Measurements from ENCODE around the gene MALAT1.
"Not testable (repeated sequence)": the region's sequence is repeated elsewhere in the genome, so short reads cannot be mapped to it uniquely, and the experiment has no call there.

MALAT1 gene

DNA sequence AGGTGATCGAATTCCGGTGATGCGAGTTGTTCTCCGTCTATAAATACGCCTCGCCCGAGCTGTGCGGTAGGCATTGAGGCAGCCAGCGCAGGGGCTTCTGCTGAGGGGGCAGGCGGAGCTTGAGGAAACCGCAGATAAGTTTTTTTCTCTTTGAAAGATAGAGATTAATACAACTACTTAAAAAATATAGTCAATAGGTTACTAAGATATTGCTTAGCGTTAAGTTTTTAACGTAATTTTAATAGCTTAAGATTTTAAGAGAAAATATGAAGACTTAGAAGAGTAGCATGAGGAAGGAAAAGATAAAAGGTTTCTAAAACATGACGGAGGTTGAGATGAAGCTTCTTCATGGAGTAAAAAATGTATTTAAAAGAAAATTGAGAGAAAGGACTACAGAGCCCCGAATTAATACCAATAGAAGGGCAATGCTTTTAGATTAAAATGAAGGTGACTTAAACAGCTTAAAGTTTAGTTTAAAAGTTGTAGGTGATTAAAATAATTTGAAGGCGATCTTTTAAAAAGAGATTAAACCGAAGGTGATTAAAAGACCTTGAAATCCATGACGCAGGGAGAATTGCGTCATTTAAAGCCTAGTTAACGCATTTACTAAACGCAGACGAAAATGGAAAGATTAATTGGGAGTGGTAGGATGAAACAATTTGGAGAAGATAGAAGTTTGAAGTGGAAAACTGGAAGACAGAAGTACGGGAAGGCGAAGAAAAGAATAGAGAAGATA, at the start of gene MALAT1:
Gene MALAT1 (plus strand): TSS at position 69 of the 736 bp plus-strand sequence.
- peak; percentile 96 to 97 for DNase-seq (ENCODE audit: low read depth in 1 of 2, low spot score in 1 of 2)

DNA sequence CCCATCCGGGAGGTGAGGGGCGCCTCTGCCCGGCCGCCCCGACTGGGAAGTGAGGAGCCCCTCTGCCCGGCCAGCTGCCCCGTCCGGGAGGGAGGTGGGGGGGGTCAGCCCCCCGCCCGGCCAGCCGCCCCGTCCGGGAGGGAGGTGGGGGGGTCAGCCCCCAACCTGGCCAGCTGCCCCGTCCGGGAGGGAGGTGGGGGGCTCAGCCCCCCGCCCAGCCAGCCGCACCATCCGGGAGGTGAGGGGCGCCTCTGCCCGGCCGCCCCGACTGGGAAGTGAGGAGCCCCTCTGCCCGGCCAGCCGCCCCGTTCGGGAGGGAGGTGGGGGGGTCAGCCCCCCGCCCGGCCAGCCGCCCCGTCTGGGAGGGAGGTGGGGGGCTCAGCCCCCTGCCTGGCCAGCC, 47.5 kb upstream of the MALAT1 start:
- not testable (repeated sequence) for DNase-seq (ENCODE audit: low read depth in 1 of 2, low spot score in 1 of 2)

DNA sequence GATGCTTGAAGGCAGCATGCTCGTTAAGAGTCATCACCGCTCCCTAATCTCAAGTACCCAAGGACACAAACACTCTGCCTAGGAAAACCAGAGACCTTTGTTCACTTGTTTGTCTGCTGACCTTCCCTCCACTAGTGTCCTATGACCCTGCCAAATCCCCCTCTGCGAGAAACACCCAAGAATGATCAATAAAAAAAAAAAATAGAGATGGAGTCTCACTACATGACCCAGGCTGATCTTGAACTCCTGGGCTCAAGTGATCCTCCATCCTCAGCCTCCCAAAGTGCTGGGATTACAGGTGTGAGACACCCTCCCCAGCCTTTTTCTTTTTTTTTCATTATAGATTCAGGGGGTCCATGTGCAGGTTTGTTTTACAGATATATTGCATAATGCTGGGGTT, 46.6 kb upstream of the MALAT1 start:
- DNase-seq (ENCODE audit: low read depth in 1 of 2, low spot score in 1 of 2) = not testable (repeated sequence)

- no peak for DNase-seq (ENCODE audit: low read depth in 1 of 2, low spot score in 1 of 2)
Measured at GRCh38 chr11:65452806-65453490, 45.9 kb upstream of the MALAT1 start.

- no peak for DNase-seq (ENCODE audit: low read depth in 1 of 2, low spot score in 1 of 2)
Measured at GRCh38 chr11:65454311-65454695, 44.5 kb upstream of the MALAT1 start.

DNA sequence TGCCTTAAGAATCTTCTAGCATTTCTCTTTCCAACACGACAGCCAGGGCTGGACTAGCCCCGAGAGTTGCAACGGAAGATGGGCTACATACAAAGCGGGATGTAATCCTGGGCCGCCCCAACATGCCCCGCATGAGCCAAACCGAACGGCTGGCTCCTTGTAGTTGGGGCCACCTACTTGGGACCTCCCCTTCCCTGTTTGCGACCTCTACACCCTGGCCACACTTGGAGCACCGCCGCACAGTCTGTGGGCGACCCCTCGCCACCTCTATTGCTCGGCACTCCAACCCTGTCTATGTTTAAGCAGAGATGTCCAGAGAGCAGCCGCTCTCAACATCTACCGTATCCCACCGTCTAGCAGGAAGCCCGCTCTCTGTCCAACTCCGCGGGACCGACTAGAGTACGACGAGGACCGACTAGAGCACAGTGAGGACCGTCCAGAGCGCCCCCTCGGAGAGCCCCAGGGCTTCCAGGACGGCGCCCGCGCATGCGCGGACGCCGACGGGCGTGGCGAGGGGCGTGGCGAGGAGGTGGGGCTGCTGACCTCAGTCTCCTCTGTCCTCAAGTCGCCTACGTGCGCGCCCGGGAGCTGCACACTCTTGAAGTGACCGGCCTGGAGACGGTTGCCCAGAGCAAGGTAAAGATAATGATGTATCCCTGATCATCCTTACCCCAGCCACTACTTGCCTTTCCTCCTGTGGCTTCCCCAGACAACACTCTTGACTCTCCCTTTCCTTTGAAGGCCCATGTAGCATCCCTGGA, 44.0 kb upstream of the MALAT1 start:
- peak; percentile 61 to 68 for DNase-seq (ENCODE audit: low read depth in 1 of 2, low spot score in 1 of 2)

GRCh38 chr11:65456418-65456817, 42.4 kb upstream of the MALAT1 start:
- DNase-seq (ENCODE audit: low read depth in 1 of 2, low spot score in 1 of 2) = no peak

- DNase-seq (ENCODE audit: low read depth in 1 of 2, low spot score in 1 of 2) = no peak
Measured at GRCh38 chr11:65459552-65459951, 39.3 kb upstream of the MALAT1 start.

DNA sequence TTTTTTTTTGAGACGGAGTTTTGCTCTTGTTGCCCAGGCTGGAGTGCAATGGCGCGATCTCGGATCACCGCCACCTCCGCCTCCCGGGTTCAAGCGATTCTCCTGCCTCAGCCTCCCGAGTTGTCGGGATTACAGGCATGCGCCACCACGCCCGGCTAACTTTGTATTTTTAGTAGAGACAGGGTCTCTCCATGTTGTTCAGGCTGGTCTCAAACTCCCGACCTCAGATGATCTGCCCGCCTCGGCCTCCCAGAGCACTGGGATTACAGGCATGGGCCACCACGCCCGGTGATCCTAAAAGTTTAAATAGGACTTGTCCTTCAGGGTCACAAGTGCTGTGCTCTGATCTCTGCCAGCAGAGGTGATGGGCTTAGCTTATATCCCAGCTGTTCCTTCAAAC, 33.4 kb upstream of the MALAT1 start:
- DNase-seq (ENCODE audit: low read depth in 1 of 2, low spot score in 1 of 2) = not testable (repeated sequence)

GRCh38 chr11:65467306-65467705, 31.5 kb upstream of the MALAT1 start:
- not testable (repeated sequence) for DNase-seq (ENCODE audit: low read depth in 1 of 2, low spot score in 1 of 2)

DNA sequence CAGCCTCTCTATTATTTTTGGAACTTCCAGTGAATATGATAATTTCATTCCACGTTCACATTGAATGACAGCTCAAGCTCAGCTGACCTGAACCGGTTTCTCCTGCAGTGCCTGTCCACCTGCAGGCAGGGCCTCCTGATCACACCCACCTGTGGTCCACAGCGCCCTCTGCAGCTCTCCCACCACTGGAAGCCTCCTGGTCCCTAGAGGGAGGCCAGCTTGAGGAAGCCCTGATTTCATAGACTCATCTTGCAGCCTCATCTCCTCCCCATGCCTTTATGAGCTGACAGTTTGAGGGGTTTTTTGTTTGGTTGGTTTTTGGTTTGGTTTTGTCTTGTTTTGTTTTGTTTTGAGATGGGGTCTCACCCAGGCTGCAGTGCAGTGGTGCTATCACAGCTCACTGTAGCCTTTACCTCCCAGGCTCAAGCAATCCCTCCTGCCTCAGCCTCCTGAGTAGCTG, 29.9 kb upstream of the MALAT1 start:
- DNase-seq (ENCODE audit: low read depth in 1 of 2, low spot score in 1 of 2) = no peak

GRCh38 chr11:65470433-65471049, 28.3 kb upstream of the MALAT1 start:
- no peak for DNase-seq (ENCODE audit: low read depth in 1 of 2, low spot score in 1 of 2)

DNA sequence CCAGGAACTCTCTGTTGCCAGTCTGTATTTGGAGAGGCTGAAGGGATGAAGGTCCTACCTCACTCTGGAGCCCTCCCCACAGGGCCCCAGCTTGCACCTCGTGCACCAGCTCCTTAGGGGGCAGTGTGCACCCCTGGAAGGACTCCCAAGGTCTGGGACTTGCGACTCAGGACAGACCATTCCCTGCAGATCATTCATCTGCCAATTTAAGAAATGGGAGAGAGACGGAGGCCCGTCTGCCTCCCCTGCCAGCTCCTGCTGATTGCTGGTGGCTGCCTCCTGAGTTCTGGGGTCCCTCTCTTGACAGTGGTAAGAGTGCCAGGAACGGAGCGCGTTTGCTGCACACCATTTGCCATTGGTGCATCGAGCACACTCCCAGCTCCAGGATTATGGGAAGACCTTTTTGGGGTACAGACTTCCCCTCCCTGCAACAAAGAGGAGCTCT, 27.4 kb upstream of the MALAT1 start:
- no peak for DNase-seq (ENCODE audit: low read depth in 1 of 2, low spot score in 1 of 2)

DNA sequence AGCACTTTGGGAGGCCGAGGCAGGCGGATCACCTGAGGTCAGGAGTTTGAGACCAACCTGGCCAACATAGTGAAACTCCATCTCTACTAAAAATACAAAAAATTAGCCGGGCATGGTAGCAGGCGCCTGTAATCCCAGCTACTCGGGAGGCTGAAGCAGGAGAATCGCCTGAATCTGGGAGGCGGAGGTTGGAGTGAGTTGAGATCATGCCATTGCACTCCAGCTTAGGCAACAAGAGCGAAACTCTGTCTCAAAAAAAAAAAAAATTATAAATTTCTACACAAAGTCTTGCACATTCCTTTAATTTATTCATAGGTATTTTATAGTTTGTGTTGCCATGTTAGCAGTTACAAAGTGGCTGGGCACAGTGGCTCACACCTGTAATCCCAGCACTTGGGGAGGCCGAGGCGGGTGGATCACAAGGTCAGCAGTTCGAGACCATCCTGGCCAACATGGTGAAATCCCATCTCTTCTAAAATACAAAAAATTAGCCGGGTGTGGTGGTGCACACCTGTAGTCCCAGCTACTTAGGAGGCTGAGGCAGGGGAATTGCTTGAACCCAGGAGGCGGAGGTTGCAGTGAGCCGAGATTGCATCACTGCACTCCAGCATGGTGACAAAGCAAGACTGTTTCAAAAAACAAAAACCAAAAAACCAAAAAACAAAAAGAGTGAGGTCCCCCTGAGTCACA, 26.1 kb upstream of the MALAT1 start:
- not testable (repeated sequence) for DNase-seq (ENCODE audit: low read depth in 1 of 2, low spot score in 1 of 2)

DNA sequence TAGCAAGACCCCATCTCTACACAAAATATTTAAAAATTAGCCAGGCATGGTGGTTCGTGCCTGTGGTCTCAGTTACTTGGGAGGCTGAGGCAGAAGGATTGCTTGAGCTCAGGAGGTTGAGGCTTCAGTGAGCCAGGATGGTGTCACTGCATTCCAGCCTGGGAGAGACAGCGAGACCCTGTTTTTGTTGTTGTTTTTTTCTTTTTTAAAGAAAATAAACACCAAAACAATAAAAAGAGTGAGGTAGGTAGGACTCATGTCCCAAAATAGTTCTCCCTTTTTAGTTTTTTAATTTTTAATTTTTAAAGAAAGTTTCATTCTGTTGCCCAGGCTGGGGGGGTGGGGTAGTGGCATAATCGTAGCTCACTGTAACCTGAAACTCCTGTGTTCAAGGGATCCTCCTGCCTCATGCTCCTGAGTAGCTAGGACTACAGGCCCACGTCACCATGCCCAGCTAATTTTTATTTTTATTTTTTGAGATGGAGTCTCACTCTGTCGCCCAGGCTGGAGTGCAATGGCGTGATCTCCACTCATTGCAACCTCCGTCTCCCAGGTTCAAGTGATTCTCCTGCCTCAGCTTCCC, 25.5 kb upstream of the MALAT1 start:
- DNase-seq (ENCODE audit: low read depth in 1 of 2, low spot score in 1 of 2) = no peak

DNA sequence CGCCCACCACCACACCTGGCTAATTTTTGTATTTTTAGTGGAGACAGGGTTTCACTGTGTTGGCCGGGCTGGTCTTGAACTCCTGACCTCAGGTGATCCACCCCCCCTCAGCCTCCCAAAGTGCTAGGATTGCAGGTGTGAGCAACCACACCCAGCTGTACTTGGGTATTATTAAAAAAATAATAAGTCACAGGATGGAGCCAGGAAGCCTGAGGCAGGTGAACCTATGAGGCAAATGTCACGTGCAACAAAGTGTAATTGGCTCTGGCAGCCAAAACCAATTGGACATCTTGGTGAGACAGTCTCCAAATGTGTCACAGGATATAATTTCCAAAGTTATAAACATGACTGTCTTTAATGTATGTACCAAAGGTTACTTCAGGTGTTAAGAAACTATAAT, 24.0 kb upstream of the MALAT1 start:
- DNase-seq (ENCODE audit: low read depth in 1 of 2, low spot score in 1 of 2) = no peak

- no peak for DNase-seq (ENCODE audit: low read depth in 1 of 2, low spot score in 1 of 2)
Measured at GRCh38 chr11:65476632-65477148, 22.2 kb upstream of the MALAT1 start.

DNA sequence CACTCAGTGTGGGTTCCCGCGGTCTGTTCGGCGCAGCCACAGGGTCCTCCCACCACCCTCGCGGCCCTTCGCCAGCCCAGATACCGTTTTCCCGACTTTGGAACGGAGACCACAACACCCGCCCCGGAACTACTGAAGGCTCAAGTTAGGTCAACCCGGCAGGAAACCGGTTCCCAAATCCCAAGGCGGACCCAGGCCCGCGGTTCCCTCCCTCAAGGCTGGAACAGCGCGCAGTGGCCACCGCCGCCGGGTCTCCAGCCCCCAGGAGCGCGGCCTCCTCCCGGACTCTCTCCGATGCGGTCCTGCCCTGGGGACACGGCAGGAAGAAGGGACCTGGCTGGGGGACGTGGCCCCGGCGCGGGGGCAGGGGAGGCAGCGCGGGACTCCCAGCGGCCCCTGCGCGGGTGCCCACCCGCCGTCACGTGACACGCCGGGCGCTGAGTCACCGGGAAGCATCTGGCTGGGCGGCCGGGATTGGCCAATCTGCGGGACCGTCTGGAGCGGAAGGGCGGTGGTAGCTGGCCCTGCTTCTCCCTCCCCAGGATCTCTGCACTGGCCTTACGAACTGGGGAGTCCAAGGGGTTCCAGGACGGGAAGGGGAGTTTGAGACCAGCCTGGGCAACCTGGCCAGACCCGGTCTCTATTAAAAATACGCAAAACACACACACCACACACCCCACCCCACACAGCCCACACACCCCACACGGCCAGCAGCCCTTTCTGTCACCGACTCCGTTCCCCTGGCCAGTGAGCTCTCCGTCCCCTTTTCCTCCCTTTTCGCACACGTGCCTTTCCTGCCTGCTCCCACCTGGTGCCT, 21.5 kb upstream of the MALAT1 start:
- DNase-seq (ENCODE audit: low read depth in 1 of 2, low spot score in 1 of 2) = peak; percentile 81 to 91
